NB4 (cell line): ENCODE results near the gene ZNF710.

Experiments
- DNase-seq: peaks from one replicate; pipeline ENCODE4 v3.0.0; 2010; ENCODE audit warnings: low read depth
- H3K4me3 ChIP-seq: one replicate; pipeline ENCODE4 v1.5.1; 2011; ENCODE audit warnings: mild to moderate bottlenecking, low read depth, low read length, moderate library complexity
- MYC ChIP-seq: IDR thresholded peaks from 2 replicates; pipeline ENCODE4 v1.6.1; 2011; ENCODE audit warnings: low read depth, low read length
- POLR2A ChIP-seq: IDR thresholded peaks from 2 replicates; pipeline ENCODE4 v1.6.1; 2011; ENCODE audit warnings: mild to moderate bottlenecking; ENCODE audit not compliant: insufficient read length; ENCODE audit errors: extremely low read depth
- TF ChIP-seq, protein P1 (sequence below): IDR thresholded peaks from 2 replicates; pipeline ENCODE4 v1.6.1; 2011; ENCODE audit warnings: low read depth, low read length
- TF ChIP-seq, protein P2 (sequence below): IDR thresholded peaks from one replicate; pipeline ENCODE4 v1.5.1; 2012; ENCODE audit warnings: low read depth, low read length

ZNF710 gene

DNA sequence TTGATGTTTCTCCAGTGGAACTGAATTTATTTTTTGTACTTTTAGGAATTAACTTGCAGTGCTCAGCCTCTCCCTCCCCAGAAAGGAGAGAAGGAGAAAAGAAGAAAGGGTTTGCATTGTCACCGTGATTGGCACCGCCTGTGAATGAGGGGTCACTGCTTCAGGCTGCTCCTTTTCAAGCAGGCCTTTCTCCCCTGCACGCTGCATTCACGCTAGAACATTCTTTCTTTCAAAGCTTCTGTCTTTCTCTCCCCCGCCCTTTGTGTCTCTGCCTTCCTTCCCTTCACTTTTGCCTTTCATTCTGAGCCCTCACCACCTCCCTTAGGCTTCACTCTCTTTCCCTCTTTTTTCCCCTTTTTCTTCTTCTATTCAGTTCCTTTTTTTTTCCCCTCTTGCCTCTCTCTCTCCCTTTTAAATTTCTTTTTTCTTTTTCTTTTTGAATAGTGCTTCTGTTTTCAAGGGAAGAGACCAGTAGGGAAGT is 42.4 kb downstream of the ZNF710 start:
- H3K4me3 ChIP-seq, result no peak overlapping the region
- TF ChIP-seq, protein P1, sequence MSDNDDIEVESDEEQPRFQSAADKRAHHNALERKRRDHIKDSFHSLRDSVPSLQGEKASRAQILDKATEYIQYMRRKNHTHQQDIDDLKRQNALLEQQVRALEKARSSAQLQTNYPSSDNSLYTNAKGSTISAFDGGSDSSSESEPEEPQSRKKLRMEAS, result no peak
- TF ChIP-seq POLR2A (no peak), MYC (no peak)
- TF ChIP-seq, protein P2, sequence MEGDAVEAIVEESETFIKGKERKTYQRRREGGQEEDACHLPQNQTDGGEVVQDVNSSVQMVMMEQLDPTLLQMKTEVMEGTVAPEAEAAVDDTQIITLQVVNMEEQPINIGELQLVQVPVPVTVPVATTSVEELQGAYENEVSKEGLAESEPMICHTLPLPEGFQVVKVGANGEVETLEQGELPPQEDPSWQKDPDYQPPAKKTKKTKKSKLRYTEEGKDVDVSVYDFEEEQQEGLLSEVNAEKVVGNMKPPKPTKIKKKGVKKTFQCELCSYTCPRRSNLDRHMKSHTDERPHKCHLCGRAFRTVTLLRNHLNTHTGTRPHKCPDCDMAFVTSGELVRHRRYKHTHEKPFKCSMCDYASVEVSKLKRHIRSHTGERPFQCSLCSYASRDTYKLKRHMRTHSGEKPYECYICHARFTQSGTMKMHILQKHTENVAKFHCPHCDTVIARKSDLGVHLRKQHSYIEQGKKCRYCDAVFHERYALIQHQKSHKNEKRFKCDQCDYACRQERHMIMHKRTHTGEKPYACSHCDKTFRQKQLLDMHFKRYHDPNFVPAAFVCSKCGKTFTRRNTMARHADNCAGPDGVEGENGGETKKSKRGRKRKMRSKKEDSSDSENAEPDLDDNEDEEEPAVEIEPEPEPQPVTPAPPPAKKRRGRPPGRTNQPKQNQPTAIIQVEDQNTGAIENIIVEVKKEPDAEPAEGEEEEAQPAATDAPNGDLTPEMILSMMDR, result no peak
- DNase-seq, result no peak

DNA sequence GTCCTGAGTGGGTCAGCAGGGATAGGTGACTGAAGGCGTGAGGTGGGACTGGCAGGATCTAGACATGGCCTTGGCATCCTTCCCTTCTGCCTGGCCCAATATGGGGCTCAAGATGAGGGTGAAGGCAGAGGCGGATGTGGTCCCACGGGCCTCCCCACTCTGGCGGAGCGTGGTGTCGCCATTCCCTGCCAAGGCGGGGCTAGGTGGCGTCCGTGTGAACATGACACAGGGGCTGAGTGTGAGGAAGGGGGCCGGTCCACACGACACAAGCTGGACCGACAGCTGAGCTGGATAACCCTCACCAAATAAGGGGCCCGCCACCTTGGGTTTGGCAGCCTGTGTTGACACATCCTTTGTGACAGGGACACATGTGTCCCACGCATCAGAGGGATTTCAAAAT is 43.1 kb downstream of the ZNF710 start:
- TF ChIP-seq, protein P1, result no peak
- TF ChIP-seq, protein P2, result no peak
- no peak for TF ChIP-seq MYC
- no peak for TF ChIP-seq POLR2A
- H3K4me3 ChIP-seq, result no peak overlapping the region
- DNase-seq, result no peak

DNA sequence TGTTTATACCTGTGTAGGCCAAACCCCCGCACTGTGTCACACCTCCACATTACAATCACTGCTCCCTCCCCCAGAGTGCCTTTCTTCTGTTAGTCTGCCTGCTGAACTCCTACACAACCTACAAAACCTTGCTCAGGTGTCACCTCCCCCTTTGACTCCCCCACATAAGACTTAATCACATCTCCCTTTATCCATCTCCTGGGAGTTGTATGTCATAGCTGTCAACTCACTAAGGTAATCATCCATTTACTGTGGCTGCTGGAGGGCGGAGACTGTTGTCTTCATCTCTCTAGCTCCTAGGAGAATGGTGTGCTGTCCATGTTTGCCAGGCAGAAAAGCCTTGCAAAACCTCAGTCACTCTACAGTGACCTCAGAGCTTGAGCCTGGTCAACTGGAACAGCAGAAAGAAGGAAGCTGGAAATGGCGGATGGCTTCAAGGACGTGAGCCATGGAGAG is 43.8 kb downstream of the ZNF710 start:
- TF ChIP-seq POLR2A (no peak), MYC (no peak)
- TF ChIP-seq, protein P1, result no peak
- TF ChIP-seq, protein P2, result no peak
- no peak for DNase-seq
- H3K4me3 ChIP-seq, result no peak overlapping the region

DNA sequence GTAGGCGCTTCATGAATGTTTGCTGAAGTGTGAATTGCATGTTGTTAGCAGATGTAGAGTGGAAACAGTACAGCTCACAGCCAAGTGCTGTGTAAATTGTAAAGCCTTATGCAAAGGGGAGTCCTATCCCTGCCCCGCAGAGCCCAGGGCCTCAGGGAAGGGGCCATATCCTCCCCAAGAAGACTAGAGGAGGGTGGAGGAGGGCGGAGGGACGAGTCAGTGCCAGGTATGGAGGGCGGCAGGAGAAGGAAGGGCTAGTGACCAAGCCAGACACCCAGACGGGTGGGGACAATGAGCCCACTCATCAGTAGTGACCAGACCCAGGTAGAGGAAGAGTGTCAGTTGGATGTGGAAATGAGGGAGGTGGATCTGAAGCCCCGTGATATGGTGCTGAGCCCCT is 45.2 kb downstream of the ZNF710 start:
- no peak for DNase-seq
- H3K4me3 ChIP-seq, result no peak overlapping the region
- TF ChIP-seq, protein P1, result no peak
- TF ChIP-seq MYC, result no peak

DNA sequence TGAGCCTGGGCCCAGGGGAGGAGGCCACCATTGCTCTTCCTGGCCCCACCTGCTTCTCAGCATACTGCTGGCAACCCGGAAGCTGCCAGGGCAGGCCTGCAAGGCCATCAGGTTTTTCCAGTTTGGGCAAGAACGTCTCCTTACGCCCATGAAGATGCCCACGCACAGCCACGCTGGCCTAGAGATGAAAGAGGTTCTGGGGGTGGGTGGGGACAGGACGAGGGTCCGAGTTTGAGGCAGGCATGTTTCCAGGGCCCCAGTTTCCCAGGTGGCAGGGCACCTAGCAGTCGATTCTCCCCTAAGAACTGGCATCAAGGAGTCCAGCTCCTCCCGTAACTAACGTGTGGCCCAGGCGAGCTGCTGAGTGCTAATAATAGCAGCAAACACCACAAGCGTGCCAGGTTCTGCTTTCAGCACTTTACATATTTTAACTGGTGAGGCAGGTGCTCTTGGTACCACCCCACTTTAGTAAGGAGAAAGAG is 45.8 kb downstream of the ZNF710 start:
- DNase-seq, result no peak
- TF ChIP-seq, protein P2, result no peak
- TF ChIP-seq, protein P1, result no peak
- H3K4me3 ChIP-seq, result no peak overlapping the region

DNA sequence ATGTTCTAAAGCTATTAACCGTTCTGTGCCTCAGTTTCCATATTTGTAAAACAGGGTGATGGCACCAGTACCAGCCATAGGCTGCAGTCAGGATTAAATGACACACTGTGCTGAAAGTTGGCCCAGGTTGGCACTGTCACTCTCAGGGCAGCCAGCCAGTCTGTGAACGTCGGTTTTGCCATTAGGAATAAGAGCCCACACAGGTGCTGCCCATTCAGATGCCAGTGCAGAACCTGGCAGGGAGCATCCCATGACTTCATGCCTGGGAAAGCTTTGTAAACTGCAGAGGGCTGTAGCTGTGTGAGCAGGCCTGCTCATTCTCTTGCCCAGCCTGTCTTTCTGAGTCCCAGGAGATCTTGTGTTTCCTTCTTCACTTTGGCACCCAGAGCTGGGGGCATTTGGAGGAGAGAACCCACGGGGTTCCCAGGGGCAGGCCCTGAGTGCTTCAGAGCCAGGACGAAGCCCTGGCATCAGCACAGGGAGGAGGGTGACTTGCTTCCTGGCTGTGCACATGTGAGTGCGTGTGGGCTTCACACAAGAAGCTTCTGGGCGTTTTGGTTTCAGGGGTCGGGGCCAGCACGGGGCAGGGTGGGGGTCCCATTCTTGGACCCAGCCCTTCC is 46.9 kb downstream of the ZNF710 start:
- DNase-seq, result no peak
- no peak overlapping the region for H3K4me3 ChIP-seq
- TF ChIP-seq, protein P2, result no peak
- TF ChIP-seq POLR2A (no peak), MYC (no peak)
- TF ChIP-seq, protein P1, result no peak
